Activated naive CD8-positive, alpha-beta T cell treated with anti-CD3 and anti-CD28 coated beads, Interleukin-2, amount 50 U/mL, for 16 hours (primary cell): Measurements from ENCODE around the gene TRH.

Source experiments
- DNase-seq: peaks from one replicate; pipeline ENCODE4 v3.0.0-alpha.2; 2020; ENCODE audit warnings: low read depth, low spot score

Gene TRH

GRCh38 chr3:129974564-129974832, at the start of gene TRH:
TRH (plus strand) TSS chr3:129974720; CDS start chr3:129975817, 1,097 bp downstream.
- DNase-seq = no peak

GRCh38 chr3:129927072-129927471, 47.4 kb upstream of the TRH start:
- no peak for DNase-seq

- DNase-seq = no peak
These were observed 45.1 kb upstream of the TRH start for GRCh38 chr3:129929383-129929782.

GRCh38 chr3:129933471-129933870, 41.0 kb upstream of the TRH start:
- DNase-seq = no peak

GRCh38 chr3:129934234-129935123, 40.0 kb upstream of the TRH start:
- no peak for DNase-seq

- no peak for DNase-seq
These were observed 37.8 kb upstream of the TRH start for GRCh38 chr3:129936757-129937156.

- DNase-seq = no peak
These were observed 36.8 kb upstream of the TRH start for GRCh38 chr3:129937717-129938116.

- DNase-seq = no peak
These were observed 36.2 kb upstream of the TRH start for GRCh38 chr3:129938140-129938930.

GRCh38 chr3:129940086-129940485, 34.4 kb upstream of the TRH start:
- no peak for DNase-seq

GRCh38 chr3:129942296-129942695, 32.2 kb upstream of the TRH start:
- DNase-seq = no peak

- DNase-seq = no peak
These were observed 31.5 kb upstream of the TRH start for GRCh38 chr3:129943020-129943419.

- no peak for DNase-seq
These were observed 29.8 kb upstream of the TRH start for GRCh38 chr3:129944709-129945108.

GRCh38 chr3:129947538-129948240, 26.8 kb upstream of the TRH start:
- DNase-seq = no peak

- DNase-seq = no peak
These were observed 24.0 kb upstream of the TRH start for GRCh38 chr3:129950318-129951046.

- DNase-seq = no peak
These were observed 21.8 kb upstream of the TRH start for GRCh38 chr3:129952556-129953355.

GRCh38 chr3:129953621-129954020, 20.9 kb upstream of the TRH start:
- no peak for DNase-seq

GRCh38 chr3:129954514-129954913, 20.0 kb upstream of the TRH start:
- no peak for DNase-seq

- DNase-seq = no peak
These were observed 17.6 kb upstream of the TRH start for GRCh38 chr3:129956936-129957335.

- no peak for DNase-seq
These were observed 15.8 kb upstream of the TRH start for GRCh38 chr3:129958755-129959154.

GRCh38 chr3:129961141-129961541, 13.4 kb upstream of the TRH start:
- DNase-seq = no peak

- no peak for DNase-seq
These were observed 11.9 kb upstream of the TRH start for GRCh38 chr3:129962600-129962999.
